ENCODE data around the gene CNDP2.
A peak's percentile ranks its signal among the peaks of the same experiment; 100 is the strongest.
"Not testable (repeated sequence)": the region's sequence is repeated elsewhere in the genome, so short reads cannot be mapped to it uniquely, and the experiment has no call there.

Gene CNDP2

DNA sequence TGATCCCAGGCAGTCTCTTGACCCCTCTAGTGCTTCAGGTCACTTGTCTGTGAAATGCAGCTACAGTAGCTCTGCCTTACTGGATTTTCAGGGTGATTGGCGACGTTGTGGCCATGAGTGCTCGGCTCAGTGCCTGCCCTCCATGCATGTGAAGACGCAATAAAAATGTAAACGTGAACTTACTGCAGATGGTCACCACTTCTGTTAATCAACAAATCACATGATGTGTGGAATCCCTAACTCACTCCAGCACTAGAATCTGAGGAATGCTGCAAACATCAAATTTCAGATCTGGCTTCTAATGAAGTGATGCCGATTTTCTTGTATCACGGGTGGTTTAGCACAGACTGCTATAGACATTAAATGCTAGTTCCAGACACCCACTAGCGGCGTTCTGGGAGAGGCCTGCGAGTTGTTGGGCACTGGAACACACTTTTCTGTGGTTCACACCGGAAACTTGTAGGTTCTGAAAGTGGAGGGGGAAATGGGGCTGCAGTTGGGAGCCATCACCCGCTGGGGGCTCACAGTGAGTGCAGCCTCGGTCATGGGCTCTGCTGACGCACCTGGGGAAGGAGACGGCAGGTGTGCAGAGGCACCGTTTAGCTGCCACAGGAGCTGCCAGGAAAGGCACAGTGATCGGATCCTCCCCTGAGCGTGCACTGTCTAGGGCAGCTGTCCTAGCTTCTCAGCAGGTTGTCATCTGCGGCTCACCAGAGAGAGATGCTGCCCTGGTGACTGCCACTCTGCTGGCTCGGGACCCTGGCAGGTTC, 44.7 kb downstream of the CNDP2 start:
- DNase-seq (ENCODE audit: low spot score): no peak

DNA sequence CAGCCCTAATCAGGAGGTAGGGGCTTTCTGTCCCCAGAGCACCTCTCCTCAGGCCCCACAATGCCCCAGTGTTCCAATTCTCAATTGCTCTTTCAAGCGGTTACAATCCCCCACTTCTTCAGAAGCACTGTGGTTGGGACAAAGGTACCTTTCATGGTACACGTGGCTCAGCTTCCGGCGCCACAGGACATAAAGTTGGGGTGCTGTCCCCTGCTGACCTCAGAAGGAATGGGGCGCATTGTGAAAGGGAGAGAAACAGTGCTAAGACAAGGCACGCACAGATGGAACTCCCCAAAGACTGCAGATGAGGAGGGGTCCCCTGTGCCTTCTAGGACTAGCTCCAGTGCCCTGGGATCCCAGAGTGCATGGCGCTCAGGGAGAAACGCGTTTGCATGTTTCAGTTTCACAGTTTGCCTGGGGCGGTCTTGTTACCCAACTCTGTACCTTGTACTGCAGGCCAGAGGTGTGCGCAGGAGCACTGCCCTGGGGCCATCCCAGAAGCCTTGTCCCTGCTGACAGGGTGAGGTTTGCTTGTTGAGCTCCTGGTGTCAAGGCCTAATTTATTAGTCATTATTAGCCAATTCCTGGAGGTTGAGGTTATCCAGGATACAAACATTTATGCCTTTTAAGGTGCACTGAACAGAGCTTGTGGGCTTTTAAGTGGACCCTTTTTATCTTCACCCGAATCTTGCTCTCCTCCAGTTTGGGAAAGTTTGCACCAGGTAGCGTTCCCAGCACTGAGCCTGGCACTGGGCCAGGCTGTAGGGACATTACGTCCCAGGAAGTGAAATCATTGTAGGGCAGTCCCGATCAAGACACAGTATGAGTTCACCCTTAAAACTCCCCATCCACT, 45.8 kb downstream of the CNDP2 start:
- DNase-seq (ENCODE audit: low spot score): no peak

DNA sequence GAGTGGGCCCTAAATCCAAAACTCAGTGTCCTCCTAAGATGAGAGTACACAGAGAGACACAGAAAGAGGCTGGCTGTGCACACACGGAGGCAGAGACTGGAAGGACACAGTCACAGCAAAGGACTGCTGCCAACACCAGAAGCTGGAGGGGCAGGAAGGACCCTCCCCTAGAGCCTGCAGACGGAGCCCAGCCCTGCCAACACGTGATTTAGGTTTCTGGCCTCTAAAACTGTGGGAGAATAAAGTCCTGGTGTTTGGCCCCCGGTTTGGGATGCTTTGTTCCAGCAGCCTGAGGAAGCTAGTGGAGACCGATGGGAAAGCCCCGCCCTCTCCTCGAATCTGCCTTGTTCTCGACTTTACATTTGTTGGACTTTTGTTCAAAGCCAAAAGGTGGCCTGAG, 48.7 kb downstream of the CNDP2 start:
- no peak for DNase-seq (ENCODE audit: low spot score)

DNA sequence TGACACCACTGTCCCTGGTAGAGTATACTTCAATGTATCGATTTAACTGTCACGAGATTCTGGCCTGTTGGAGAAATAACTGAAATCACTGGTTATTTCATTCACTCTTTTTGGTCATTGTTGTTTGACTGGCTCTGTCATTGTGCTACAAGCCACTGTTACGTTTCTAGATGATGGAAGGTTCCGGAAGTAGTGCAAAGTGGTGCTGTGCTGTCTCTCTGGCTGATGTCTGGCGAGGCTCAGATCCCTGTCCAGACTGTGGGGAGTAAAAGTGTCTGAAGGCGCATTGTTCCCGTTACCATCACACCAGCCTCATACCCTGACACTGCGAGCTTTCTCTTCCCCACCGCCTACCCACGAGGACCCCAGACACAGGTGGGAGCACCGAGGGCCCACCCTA, 49.8 kb downstream of the CNDP2 start:
- DNase-seq (ENCODE audit: low spot score): no peak

DNA sequence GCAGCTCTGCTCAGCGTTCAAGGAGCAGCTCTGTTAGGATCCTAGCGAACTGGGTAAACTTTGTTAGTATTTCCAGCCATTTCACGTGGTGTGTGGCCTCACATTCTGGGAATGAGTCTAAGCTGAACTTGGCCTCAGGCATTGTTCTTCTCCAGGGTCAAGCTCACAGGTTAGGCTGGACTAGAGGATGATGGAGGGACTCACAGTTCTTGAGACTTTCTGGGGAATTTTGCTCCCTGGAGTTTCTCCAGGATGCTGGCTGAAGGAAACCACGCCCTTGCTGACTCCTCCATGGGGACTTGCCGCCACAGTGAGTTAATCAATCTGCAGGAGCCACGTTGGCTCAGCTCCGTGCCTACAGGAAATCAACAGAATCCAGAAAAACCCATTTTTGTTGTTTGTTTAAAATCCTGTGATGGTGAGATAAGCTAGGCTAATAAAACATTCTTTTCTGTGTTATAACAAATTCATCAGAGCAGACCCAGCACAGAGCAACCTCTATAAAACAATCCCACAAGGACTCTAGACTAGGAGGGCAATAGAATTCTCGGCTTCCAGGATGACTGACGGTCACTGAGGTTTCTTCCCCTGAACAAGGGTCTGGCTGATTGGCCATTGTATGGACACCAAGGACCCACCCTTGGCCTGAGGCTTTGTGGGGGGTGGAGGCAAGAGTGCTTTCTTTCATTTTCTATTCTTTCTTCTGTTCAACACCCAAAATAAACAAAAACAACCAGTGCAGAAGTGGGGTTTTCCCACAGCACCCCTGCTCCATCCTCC, 50.8 kb downstream of the CNDP2 start:
- DNase-seq (ENCODE audit: low spot score): no peak

DNA sequence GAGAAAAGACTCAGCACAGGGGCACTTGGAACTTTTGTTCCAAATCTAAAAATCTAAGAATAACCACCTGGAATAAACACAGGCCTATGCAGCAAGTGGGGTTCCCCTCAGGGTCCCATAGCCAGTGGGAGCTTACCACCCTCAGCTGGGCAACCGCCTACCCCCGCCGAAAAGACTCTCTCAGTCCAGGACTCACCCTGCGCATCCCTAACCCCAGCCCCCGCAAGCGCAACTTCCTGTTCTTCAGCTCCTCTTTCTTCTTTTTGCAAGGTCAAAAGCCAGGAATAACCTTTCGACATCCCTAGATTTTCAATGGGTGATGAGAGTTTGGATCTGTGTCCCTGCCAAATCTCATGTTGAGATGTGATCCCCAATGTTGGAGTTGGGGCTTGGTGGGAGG, 51.7 kb downstream of the CNDP2 start:
- DNase-seq (ENCODE audit: low spot score): no peak

DNA sequence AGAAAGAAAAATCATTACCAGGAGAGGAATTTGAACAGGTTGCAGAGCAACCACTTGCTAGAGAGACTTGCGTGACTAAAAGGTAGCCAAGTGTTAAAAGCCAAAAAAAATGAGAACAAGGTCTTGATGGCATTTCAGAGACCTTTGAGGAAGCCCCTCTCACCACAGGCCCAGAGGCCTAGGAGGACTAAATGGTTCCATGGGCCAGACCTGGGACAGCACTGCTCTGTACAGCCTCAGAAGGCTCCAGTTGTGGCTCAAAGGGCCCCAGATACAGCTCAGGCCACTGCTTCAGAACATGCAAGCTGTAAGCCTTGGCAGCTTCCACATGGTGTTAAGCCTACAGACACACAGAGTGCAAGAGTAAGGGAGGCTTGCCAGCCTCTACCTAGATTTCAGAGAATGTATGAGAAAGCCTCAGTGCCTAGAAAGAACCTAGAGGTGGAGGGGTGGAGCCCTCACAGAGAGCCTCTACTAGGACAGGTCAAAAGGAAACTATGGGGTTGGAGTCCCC, 53.5 kb downstream of the CNDP2 start:
- no peak for DNase-seq (ENCODE audit: low spot score)

DNA sequence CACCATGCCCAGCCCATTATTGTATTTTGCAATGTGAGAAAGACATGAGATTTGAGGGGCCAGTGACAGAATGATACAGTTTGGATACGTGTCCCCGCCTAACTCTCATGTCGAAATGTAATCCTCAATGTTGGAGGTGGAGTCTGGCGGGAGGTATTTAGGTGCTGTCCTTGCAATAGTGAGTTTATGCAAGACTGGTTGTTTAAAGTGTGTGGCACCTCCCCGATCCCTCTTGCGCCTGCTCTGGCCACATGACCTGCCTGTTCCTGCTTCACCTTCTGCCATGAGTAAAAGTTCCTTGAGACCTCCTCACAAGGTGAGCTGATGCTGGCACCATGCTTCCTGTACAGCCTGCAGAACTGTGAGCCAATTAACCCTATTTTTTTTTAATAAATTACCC, 54.7 kb downstream of the CNDP2 start:
- no peak for DNase-seq (ENCODE audit: low spot score)

DNA sequence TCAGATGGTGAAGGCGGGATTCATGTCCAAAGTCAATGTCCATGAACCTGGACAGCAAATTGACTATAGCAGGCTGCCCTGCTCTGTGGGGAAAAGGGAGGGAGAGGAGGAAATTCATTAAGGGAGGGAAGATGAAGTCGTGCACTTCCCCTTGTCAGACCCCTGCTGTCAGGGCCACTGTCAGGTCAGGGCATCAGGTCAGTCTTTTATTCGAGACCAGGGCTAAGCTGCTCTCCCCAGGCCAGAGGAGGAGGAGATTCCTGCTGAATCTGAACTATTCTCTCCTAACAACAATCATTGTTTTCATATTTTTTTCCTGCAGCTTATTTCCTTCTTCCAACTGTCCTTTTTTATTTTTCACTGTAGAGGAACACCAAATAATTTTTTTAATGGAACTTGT, 55.3 kb downstream of the CNDP2 start:
- no peak for DNase-seq (ENCODE audit: low spot score)

DNA sequence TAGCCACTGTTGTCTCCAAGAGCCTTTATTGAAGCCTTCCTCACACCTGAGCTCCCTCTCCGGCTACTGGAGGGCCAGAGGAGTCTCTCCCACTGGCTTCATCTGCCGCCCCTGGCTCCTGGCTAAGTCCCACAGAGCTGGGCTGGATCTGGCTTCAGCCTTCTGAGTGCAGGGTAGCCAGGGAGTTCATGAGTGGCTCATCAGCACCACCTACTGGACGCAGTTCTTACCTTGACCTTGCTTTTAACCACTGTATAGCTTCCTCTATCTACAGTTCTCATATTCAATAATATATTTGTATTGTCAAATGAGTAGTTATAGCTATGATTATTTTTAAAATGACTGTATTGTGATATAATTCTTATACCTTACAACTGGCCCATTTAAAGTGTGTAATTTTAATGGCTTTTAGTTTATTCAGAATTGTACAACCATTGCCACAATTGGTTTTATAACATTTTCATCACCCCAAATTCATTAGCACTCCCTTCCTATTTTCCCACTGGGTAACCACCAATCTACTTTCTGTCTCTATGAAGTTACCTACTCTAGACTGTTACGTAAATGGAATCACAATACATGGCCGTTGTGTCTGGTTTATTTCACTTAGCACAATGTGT, 55.9 kb downstream of the CNDP2 start:
- peak; percentile 80 for DNase-seq (ENCODE audit: low spot score)

DNA sequence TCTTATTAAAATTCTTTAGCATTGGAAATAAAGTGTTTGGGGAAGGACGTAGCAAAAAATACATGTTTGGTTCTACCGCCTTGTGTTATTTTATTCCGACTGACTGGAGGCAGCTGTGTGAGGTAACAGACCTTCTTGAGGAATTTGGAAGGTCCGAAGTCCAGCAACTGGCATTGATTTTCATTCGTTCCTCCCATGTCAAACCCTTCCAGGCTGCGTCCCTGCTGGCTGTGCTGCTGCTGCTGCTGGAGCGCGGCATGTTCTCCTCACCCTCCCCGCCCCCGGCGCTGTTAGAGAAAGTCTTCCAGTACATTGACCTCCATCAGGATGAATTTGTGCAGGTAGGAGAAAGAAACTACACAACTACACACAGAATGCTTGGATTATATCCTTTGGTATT, 60.0 kb downstream of the CNDP2 start:
- DNase-seq (ENCODE audit: low spot score): no peak

DNA sequence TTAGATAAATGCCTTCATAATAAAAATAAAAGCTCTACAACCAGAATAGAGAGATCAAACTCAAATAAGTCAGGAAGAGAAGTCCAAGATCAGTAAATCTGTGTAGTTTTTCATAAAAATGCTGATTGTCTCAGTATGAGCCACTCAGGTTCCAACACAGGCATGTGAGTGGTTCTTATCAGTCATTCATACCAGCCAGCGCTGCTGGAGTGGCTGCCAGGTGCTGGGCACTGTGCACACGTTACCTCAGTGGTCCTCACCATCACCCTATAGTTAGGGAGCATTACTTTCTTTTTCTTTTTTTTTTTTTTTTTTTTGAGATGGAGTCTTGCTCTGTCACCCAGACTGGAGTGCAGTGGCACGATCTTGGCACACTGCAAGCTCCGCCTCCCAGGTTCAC, 61.9 kb downstream of the CNDP2 start:
- DNase-seq (ENCODE audit: low spot score): no peak

DNA sequence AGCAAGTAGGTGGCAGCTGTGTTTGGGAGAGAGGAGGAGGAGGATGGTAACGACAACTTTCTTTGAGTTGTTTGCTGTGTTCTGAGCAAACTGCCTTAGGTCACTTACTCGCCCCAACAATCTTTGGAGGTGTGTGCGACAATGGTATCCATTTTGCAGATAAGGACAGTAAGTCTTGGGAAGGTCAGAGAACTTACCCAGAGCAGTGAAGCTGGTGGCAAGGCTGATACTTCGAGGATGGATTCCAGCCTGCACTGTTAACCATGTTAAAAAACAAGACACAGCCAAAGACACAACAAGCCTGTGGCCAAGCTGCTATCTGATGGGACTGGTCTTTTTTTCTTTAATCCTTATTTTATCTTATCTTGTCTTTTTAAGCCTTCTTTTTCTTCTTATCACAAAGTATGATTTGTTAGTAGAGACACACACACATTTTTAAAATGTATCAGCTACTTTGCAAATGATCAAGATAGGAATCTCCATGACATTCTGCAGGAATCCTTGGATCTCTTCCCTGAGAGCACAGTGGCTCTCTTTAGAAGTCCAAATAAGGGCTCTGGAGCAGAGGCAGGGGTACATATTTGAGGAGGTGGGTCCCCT, 66.1 kb downstream of the CNDP2 start:
- no peak for DNase-seq (ENCODE audit: low spot score)

DNA sequence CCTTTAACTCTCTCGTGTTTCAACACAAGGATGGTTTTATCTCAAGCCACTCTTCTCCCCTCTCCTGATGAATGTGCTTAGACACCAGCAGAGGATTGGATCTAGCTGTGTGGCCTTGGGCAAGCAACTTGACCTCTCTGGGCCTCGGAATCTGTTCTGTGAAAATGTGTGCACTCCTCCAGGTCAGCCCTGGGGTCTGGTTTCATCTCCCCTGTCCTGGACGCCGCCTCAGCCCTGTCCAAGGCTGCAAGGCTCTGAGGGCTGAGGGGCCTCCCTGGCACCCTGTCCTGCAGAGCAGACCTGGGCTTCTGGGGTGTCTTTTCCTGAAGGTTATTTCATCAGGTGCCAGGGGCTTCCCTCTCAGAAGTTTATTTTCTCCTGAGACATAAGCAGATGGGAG, 66.6 kb downstream of the CNDP2 start:
- no peak for DNase-seq (ENCODE audit: low spot score)

DNA sequence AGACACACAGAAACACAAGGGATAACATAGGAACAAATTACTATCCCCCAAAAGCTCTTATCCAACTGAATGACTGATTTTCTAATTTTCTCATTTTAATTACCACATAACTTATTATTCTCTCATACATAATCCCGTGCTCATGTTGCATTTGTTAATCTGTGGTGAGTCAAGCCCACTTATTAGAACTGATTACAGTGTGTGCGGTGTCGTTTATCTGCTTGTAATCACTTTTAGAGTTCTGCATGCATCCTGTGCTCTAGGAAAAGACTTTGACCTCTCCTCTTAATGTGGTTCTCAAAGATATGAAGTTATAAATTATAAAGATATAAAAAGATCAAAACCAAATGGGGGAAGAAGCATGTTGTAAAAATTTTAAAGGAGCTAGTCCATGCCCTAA, 67.8 kb downstream of the CNDP2 start:
- DNase-seq (ENCODE audit: low spot score): no peak

DNA sequence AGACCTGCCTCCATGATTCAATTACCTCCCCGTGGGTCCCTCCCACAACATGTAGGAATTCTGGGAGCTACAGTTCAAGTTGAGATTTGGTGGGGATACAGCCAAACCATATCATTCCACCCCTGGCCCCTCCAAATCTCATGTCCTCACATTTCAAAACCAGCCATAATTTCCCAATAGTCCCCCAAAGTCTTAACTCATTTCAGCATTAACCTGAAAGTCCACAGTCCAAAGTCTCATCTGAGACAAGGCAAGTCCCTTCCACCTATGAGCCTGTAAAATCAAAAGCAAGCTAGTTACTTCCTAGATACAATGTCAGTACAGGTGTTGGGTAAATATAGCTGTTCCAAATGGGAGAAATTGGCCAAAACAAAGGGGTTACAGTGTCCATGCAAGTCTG, 69.0 kb downstream of the CNDP2 start:
- DNase-seq (ENCODE audit: low spot score): not testable (repeated sequence)

DNA sequence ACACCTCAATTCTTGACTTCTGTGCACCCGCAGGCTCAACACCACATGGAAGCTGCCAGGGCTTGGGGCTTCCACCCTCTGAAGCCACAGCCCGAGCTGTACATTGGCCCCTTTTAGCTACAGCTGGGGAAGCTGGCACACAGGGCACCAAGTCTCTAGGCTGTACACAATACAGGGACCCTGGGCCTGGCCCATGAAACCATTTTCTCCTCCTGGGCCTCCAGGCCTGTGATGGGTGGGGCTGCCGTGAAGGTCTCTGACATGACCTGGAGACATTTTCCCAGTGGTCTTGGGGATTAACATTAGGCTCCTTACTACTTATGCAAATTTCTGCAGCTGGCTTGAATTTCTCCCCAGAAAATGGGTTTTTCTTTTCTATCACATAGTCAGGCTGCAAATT, 69.8 kb downstream of the CNDP2 start:
- not testable (repeated sequence) for DNase-seq (ENCODE audit: low spot score)

DNA sequence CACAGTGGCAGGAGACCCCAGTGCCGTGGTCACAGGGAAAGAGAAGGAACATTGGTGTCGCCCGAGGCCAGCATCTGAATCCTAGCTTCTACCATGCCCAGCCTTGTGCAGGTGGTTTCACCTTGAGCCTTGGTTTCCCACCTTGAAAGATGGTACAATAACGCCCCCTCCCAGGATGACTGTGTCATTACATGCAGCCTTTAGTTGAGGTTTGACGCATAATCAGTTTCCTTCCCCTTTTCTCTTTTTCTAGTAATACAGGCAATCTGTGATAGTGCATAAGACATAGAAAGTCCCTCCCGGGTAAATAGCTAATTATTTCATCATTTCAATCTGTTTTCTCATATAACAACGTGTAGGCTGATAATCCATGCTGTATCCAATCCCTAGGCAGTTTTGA, 71.7 kb downstream of the CNDP2 start:
- no peak for DNase-seq (ENCODE audit: low spot score)

DNA sequence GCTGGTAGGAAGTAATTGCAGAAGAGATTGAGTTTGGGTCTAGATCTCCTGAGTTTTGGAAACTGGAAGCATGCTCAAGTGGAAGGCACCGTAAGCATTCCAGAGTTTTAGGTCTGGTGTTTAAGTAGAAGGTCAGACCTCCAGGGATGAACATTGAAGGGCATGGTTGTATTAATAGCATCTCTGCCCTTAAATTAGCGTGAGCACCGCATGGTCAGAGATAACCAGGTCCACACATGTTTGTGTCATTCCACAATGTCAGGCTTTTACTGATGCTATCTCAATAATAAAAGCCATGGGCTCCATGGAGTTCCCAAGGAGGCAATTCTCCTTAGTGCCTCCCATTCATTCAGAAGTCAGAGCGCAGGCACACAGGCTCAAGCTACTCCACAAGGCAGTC, 73.2 kb downstream of the CNDP2 start:
- DNase-seq (ENCODE audit: low spot score): no peak

DNA sequence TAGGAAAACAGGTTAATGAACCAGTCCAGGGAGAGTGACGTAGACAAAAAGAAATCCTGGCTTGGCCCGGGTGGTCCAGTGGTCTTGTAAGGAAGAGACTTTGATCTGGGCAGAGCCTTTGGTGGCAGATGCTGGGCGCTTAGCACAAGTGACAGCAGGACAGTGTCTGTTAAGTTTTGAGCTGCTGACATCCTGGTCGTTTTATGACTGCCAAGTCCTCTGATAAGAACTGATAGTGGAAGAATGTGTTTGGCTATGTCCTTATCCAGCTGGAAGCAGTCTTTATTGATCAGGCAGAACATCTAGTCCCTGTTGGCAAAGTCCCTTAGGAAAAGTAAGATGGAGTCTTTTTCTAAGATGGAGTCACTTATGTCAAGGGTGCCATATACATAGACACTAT, 74.1 kb downstream of the CNDP2 start:
- no peak for DNase-seq (ENCODE audit: low spot score)

DNA sequence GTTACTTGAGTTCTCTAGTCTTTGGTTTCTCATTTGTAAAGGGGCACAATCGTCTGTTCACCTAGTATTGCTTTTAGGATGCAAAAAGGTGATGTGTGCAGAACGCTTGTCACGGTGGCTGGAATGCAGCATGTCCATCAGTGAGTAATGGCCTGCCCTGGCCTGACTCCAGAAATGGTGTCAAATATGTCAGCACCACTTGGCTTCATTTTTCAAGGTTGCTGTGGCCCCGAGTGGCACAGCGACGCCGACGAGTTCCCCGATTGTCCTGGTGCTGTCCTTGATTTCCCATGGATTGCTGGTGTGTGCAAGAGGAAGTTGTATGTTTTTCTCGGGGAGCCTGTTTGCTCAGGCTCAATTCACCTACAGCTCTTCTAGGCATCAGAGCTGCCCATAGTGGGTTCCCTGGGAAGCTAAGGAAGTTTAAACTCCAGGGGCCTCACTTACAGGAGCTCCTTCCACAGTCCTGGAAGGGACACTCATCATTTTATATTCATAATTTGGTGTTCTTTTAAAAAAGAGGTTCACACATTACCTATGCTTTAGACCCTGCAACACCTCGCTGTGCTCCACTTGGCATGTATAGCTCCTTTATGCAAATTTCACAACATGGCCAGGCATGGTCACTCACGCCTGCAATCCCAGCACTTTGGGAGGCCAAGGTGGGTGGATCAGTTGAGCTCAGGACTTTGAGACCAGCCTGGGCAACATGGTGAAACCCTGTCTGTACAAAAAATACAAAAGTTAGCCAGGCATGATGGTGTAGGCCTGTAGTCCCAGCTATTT, 75.9 kb downstream of the CNDP2 start:
- no peak for DNase-seq (ENCODE audit: low spot score)

Measured in activated CD4-positive, alpha-beta T cell treated with anti-CD3 and anti-CD28 coated beads, Interleukin-2, Interleukin-4, amounts not matched to agents 100 ng/mL and 50 ng/mL, durations not matched to agents 16 hours and 8 hours (primary cell).